Dedifferentiated amniotic fluid mesenchymal stem cell (primary cell): Measurements from ENCODE around the gene ABCB1.
"Not testable (repeated sequence)": the region's sequence is repeated elsewhere in the genome, so short reads cannot be mapped to it uniquely, and the experiment has no call there.

Experiments used
- DNase-seq: peaks from one replicate; pipeline ENCODE4 v3.0.0-alpha.2; 2016; ENCODE audit errors: extremely low spot score

Gene ABCB1

DNA sequence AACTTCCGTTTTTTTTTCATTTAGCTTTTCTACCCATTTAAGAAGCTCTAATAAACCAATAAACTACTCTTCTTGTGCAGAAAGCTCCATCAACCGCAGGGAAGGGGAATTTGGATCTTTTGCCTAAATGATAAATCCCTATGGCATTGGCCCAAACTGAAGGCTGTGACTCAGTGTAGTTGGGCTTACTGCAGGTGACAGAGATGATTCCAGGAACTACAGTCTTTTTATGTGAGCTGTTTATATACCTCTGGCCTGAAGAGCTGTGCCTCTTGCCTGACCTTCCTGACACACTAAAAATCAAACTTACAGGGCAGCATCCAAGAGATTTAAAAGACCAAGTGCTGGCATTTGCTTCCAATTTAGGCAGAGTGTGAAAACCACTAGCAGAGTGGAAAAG is 25.2 kb downstream of the ABCB1 start:
- DNase-seq: no peak

GRCh38 chr7:87574630-87575029 is 26.1 kb downstream of the ABCB1 start:
- peak; percentile 60 for DNase-seq

DNA sequence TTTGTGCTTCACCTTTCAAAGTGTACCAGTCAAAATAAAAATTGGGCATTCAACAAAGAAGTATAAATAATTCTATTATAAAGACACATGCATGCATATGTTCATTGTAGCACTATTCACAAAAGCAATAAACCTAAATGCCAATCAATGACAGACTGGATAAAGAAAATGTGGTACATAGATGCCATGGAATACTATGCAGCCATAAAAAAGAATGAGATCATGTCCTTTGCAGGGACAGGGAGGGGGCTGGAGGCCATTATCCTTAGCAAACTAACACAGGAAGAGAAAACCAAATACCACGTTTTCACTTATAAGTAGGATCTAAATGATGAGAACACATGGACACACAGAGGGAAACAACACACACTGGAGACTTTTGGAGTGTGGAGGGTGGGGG is 28.2 kb downstream of the ABCB1 start:
- not testable (repeated sequence) for DNase-seq

DNA sequence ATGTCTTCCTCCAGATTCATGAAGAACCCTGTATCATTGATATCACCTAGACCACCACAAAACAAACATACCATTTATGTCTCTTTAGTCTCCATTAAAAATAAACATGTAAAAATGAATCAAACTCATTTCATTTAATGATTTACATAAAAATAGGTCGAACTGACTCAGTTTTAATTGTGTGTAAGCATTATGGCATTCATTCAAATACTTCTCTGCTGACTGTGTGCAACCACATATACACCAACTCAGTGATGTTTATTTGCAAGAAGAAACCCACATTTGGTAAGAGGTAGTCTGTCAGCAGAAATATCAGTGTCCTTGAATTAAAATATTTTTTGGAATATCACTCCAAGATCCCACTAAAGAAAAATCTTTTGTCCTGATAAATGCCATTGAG is 30.5 kb downstream of the ABCB1 start:
- DNase-seq: peak; percentile 51

DNA sequence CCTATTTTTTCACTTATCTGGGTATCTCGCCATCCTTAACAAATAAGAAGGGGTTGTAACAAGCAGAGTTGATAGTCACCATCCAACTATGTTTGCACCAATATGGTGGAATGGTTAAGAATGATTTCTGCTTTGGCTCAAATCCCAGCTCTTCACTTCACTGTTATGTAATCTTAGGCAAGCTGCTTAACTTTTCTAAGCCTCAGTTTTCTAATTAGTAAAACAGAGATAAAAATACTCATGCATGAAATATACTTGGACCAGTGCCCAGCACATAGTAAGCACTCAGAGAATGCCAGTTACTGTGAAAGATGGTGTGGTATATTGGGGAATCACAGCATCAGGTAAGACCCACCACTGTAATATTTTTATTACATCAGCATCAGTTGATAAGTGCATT is 33.6 kb downstream of the ABCB1 start:
- DNase-seq: no peak

DNA sequence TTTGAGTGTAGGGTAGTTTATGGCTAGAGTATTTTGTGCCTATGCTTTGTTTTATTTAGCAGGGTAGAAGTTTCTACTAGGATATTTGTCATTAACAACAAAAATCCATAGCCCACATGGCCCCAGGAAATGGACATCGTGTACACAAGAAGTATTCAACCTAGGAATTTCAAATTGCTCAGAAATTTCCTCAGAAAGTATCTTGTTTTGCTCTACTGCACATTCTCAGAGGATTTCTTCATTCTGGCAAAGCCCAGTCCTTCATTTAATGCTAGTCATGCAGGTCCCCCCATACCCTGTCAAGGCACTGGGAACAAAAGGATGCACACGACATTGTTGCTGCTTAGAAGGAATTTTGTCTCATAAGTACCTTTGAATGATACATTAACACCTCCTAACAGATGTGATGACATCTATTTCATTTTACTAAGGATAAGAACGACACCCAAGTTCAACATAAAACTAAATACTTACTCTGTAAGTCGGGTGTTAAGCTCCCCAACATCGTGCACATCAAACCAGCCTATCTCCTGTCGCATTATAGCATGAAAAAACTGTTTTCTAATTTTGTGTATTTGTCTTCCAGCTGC is 34.3 kb downstream of the ABCB1 start:
- no peak for DNase-seq

DNA sequence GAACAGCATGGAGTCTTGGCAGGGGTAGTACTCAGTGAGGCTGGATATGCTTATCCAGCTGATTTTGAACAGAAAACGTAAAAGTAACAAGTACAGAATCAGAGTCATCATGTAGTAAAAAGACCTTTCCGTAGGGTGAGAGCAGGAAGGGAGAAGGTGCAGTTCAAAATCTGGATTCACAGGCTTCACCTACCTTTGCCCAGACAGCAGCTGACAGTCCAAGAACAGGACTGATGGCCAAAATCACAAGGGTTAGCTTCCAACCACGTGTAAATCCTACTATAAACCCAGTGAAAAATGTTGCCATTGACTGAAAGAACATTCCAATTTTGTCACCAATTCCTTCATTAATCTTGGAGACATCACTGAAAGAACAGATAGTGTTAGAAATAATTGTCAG is 34.8 kb downstream of the ABCB1 start:
- DNase-seq: no peak

GRCh38 chr7:87564296-87564963 is 36.3 kb downstream of the ABCB1 start:
- DNase-seq: no peak

GRCh38 chr7:87561702-87562101 is 39.0 kb downstream of the ABCB1 start:
- no peak for DNase-seq

- DNase-seq: no peak
These were observed 39.6 kb downstream of the ABCB1 start for GRCh38 chr7:87561102-87561501.

GRCh38 chr7:87552351-87552900 is 48.3 kb downstream of the ABCB1 start:
- no peak for DNase-seq

DNA sequence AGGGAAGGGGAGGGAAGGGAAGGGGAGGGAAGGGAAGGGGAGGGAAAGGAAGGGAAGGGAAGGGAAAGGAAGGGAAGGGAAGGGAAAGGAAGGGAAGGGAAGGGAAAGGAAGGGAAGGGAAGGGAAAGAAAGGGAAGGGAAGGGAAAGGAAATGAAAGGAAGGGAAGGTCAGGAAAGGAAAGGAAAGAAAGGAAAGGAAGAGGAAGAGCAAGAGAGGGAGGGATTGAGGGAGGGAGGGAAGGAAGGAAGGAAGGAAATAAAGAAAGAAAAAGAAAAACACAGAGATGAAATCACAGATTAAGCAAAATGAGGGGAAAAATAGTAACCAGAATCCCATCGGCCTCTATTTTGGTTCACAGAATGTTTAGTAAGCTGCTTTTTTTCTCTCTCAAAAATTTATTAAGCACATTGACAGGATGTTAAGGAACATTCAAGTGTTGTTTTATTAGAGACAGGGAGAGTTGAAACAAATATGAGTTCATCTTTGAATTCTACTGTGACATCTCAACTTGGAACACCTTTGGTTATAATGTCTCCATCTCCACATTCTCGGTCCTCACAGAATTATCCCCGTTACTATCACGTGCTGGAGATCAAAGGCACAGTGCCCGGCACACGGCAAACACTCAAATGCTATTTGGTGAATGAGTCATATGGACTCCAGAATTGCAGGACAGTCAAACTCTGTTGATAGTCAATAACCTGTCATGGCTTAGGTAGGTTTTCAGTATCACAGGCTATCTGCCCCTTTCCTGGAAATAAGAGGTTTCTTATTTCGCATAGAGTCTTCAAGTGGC is 52.4 kb downstream of the ABCB1 start:
- no peak for DNase-seq

GRCh38 chr7:87545760-87546159 is 54.9 kb downstream of the ABCB1 start:
- no peak for DNase-seq

- no peak for DNase-seq
These were observed 57.1 kb downstream of the ABCB1 start for GRCh38 chr7:87543623-87544022.

- DNase-seq: no peak
These were observed 59.0 kb downstream of the ABCB1 start for GRCh38 chr7:87541648-87542047.

GRCh38 chr7:87538052-87538451 is 62.6 kb downstream of the ABCB1 start:
- DNase-seq: no peak

DNA sequence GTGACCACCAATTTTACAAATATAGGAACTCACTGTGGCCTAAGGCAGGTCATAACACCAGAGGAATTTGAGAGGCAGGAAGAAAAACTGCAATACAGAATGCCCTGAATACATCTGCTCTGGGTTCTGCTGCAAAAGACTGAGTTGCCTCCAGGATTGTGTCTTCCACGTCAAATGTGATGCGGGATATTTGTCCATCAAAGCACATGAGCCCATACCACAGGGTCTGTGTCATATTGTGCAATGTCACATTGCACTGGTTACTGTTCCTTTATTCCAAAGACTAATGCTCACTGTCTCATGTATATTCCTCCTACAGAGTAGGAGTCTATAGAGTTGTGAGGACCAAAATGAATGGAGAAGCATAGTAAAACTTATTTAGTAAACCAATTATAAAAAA is 66.6 kb downstream of the ABCB1 start:
- no peak for DNase-seq

GRCh38 chr7:87530126-87530525 is 70.6 kb downstream of the ABCB1 start:
- no peak for DNase-seq

- DNase-seq: no peak
These were observed 72.0 kb downstream of the ABCB1 start for GRCh38 chr7:87528730-87529129.

DNA sequence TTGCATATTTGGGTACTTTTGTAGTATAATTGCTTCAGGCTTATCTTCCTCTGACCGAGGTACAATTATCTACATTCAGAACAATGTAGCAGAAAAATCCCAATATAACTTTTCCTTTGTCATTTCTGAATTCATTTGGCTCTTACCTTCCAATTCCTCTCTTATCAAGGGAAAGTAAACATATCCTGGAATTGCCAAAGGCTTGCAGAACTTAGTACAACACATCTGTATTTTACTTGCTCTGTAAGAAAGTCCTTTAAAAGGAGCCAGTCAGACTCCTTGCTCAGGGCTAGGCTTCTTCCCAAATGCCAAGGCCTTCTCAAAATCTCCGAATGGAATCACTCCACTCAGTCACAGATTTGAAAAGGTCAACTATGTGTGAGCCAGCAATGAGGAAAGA is 81.9 kb downstream of the ABCB1 start:
- no peak for DNase-seq

- DNase-seq: no peak
These were observed 82.8 kb downstream of the ABCB1 start for GRCh38 chr7:87517891-87518290.

- DNase-seq: no peak
These were observed 83.4 kb downstream of the ABCB1 start for GRCh38 chr7:87517136-87517815.
